HG03280 (cell line): ENCODE measurements around the gene MED13L.
"Not testable (repeated sequence)": the region's sequence is repeated elsewhere in the genome, so short reads cannot be mapped to it uniquely, and the experiment has no call there.

Source experiments
- ATAC-seq: cut with Tn5 transposase; IDR thresholded peaks from one replicate; pipeline ENCODE4 v1.9.1; 2021; ENCODE audit warnings: mild to moderate bottlenecking, moderate library complexity; ENCODE audit not compliant: unreplicated experiment

The MED13L gene

DNA sequence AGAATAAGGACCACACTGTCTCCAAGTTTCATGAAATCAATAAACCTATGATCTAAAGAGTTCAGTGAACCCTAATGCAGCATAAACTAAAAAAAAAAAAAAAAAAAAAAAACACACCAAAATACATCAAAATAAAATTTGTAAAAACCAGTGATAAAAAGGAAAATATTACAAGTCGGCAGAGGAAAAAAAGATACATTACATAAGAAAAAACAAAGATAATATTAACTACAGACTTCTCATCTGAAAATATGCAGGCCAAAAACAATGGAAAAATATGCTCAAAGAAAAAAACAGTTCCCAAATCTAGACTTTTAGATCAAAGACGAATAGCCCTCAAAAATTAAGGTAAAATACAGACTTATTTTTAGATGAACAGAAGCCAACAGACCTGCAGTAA is 27.6 kb downstream of the MED13L start:
- ATAC-seq = no peak

DNA sequence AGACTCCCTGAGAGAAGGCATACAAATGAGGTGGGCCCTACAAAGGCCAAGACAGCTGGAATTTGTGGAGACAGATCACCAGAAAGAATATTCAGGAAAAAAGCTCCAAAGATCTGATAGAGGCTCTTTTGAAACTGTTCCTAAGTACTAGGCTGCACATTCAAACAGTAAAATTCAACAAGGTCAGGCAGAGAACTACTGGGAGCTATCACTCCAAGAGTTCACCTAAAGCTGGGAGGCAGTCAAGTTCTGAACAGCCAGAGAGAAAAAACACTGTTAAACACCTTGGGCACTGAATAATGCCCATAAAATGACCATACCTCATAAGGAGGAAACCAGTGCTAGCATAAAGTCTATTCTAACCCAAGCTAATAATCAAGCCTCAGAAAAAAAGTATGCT is 28.6 kb downstream of the MED13L start:
- no peak for ATAC-seq

DNA sequence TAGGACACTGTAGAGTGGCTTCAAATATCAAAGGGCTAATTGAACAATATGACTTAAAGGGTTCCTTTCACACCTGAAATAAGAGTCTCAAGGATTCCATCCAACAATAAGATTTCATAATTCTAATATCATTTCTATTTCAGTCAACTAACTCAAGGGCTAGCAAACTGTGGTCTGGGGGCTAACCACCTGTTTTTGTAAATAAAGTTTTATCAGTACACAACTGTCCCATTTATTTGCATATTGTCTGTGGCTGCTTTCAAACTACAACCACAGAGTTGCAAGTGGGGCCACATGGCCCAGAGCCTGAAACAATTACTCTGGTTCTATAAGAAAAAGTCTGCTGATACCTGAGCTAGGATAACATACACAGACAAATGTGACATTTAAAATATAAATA is 29.1 kb downstream of the MED13L start:
- no peak for ATAC-seq

DNA sequence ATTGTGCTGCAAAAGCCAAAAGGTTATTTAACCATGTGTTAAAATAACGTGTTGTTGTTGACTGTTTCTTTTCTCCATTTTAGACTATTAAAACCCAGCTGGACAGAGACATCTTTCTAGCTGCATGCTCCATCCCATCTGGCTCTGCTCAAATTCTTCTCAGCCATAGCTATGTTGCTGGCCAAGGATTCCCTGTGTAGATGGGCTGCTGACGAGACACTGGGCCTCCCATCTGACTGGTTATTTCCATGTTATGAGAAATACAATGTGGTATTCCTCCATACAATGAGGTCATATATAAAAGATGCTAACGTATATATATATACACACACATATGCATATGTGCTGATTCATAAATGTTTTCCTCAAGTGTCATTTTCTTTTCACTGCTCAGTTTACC is 30.1 kb downstream of the MED13L start:
- ATAC-seq = no peak

DNA sequence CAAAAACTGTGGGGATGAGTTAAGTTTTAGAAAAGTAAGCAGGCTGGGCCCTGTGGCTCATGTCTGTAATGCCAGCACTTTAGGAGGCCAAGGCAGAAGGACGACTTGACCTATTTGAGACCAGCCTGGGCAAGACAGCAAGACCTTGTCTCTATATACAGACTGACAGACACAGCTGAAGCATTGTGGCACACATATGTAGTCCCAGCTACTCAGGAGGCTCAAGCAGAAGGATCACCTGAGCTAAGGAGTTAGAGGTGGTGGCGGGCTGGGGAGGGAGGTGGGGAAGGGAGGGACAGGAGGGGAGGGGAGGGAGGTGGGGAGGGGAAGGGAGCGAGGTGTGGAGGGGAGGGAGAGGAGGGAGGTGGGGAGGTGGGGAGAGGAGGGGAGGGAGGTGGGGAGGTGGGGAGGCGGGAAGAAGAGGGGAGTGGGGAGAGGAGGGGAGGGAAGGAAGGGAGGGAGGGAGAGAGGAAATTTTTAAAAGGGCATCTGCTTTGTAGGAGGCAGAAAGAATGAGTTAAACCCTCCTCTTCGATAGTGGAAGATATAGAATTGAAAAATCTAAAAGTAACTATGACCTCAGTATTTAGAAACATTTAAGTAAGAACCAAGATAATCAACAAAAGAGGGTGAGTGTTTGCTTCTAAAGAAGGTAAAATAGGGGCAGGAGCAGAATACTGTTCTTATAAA is 30.9 kb downstream of the MED13L start:
- no peak for ATAC-seq

DNA sequence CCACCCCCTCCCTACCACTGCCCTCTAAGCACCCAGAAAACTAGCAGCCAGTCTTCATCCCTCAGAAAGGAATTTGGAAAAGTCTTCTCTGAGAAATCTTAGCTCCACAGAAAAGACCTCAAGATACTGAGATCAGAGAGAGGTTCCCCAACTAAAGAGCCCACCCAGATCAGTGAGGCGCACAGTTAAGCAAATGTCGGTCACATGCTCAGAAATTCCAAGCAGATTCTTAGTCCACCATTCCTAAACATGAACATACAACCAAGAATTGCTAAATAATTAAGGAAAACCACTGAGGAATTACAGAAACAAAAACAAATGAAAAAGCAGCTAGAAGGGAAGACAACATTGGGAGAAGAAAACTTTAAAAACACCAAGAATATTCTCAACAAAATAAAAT is 32.3 kb downstream of the MED13L start:
- no peak for ATAC-seq

DNA sequence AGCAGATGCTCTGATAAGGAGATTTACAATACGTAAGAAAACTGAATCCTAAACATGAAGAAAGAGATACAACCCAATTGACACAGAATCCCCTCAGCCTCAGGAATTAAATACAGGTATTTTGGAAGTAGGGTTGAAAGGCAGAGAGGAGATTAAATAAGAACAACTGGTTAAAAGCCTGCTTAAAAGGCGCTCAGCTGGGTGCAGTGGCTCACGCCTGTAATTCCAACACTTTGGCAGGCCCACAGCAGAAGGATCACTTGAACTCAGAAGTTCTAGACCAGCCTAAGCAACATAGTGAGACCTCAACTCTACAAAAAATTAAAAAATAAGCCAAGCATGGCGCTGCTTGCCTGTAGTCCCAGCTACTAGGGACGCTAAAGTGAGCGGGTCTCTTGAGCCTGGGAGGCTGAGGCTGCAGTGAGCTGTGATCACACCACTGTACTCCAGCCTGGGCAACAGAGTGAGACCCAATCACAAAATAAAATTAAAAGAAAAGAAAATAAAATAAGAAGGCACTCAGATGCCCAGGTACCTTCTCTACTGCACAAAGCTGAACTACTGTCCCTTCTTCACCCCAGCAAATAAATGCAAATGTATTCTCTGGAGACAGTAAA is 32.9 kb downstream of the MED13L start:
- ATAC-seq = no peak

DNA sequence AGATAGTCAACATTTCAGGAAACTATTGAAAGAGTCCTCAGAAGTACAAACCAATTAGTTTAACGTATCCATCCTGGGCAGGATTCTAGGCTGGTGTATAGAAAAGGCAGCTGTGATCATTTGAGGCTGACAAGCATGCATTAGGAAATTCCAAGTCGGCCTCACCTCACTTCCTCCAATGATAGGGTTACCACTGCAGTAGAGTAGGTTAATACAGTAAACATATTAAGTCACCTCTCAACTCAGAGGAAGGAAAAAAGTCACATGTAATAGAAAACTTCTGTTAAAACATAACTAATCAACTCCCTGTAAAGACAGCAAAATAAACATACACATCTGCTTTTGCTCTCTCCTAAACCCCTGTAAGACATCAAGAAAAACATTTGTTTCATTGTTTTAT is 33.5 kb downstream of the MED13L start:
- ATAC-seq = no peak

DNA sequence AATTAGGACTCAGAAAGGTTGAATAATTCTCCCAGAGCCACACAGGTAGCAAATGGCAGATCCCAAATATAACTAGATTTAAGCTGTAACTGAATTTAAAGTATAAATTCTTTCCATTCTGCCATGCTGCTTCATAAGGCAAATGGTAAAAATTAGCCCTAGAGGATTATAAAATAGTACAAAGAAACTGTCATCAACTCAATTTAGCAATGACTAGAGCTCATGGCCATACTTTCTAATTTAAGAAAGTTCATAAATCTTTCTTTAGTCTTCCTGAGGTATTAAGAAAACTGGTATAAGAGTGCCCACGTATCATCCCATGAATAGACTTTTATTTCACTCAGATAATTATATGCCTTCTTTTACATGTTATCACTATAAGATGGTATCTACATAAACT is 34.8 kb downstream of the MED13L start:
- no peak for ATAC-seq

DNA sequence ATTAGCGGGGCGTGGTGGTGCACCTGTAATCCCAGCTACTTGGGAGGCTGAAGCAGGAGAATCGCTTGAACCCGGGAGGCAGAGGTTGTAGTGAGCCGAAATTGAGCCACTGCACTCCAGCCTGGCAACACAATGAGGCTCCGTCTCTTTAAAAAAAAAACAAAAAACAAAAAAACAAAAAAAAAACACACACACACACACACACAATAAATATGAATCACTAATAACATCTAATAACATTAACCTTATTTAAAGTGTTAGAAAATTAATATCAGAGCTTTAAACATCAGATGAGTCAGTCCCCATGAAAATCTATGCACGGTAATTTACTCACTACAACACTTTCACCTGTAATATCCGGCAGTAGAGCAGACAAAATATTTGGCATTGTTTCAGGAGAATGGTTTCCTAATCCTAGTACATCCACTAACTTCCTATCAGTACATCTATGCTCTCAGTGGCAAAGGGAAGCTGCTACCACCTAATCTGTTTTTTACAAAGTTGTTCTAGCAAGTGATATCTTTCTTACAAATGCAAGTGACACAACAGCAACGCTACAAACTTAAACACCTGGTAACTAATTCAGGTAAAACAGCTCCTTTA is 36.2 kb downstream of the MED13L start:
- ATAC-seq = no peak

DNA sequence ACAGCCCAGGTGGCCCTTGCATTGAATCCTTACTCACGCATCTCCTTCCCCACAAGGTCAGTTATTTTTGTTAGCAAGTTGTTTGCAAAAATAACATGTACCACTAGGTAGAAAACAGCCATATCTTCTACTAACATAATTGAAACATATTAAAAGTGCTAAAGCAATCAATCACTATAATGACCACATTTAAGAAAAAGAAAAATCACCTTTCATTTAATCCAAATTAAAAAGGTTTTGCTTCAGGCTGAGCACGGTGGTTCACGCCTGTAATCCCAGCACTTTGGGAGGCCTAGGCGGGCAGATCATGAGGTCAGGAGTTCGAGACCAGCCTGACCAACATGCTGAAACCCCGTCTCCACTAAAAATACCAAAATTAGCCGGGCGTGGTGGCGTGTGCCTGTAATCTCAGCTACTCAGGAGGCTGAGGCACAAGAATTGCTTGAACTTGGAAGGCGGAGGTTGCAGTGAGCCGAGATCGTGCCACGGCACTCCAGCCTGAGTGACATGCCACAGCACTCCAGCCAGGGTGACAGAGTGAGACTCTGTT is 38.8 kb downstream of the MED13L start:
- ATAC-seq = not testable (repeated sequence)

DNA sequence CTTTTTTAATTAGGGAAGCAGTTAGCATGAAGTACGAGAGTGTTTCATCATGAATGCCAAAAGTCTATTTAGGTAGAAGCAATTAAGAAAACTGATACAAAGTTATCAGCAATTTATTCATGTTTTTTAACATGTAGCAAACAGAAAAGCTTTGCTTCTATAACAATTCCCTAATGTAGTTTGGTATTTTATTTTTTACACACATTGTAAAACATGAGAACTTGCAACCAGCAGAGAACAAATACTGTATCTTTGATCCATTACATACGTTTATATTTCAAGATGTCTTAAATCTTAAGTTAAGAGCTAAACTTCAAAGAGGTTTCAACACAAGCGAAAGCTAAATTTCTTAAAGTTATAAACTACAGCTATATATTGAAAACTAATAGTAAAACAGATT is 39.3 kb downstream of the MED13L start:
- no peak for ATAC-seq

DNA sequence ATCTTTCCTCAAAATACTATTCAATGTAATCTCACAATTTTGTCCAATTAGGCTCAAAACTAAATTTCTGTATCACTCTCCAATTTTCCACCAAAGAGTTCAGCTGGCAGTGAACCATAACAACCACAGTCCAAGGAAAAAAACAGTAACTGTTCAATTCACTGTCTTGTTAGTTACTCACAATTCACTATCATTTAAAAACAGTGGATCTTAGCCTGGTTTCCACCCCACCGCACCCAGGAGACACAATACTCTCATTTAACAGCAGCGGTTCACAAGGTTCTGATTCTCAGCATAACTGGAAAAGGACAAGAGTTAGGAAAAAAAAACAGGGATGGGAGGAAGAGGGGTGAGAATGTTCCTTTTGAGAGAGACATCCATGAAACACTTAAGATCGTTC is 40.5 kb downstream of the MED13L start:
- ATAC-seq = no peak

DNA sequence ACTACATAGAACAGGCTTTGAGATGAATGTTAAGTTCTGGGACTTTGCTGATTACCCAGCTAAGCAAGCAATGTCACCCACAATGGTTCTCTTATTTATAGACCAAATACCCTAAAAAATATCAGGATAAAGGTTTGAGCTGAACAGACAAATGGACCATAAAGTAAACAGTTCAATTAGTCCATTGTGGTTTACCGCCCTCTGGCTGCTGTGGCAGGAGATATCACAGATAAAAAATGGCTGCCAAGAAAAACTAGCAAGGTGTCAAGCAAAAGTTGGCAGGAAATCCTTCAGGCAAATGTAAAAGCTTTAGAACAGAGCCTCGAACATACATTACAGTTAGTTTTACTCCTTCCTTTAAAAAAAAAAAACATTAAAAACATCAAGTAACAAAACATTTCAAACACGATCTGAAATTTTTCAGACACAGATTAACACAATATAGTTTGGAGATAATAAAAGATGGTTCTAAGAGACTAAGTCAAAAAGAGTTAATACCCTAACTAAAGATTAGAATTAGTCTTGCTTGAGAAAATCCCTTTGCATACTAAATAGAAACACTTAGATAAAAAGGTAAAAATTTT is 41.3 kb downstream of the MED13L start:
- ATAC-seq = no peak

DNA sequence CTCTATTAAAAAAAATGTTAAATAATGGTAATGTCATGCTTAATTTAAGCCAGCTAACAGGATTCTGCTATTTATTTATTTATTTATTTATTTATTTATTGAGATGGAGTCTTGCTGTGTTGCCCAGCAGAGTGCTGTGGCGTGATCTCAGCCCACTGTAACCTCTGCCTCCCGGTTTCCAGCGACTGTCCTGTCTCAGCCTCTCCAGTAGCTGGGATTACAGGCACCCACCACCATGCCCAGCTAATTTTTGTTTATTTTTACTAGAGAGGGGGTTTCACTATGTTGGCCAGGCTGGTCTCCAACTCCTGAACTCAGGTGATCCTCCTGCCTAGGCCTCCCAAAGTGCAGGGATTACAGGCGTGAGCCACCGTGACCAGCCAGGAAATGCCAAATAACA is 43.3 kb downstream of the MED13L start:
- ATAC-seq = not testable (repeated sequence)

DNA sequence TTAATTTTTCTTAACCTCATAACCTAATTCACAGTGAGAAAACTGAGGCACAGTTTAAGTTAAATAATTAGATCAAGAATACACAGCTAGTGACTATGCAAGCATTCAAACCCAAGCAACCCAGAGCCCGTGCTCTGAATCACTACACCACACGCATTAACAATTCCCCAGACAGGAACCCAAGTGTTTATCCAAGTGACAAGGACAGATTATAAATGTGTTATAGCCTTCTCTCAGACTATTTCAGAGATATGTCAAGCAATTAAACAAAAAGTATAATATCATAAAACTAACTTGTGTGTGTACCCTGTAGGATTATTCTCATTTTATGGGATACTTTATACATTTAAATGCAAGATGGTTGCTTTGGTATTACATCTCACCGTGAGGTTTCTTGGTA is 43.8 kb downstream of the MED13L start:
- ATAC-seq = no peak

DNA sequence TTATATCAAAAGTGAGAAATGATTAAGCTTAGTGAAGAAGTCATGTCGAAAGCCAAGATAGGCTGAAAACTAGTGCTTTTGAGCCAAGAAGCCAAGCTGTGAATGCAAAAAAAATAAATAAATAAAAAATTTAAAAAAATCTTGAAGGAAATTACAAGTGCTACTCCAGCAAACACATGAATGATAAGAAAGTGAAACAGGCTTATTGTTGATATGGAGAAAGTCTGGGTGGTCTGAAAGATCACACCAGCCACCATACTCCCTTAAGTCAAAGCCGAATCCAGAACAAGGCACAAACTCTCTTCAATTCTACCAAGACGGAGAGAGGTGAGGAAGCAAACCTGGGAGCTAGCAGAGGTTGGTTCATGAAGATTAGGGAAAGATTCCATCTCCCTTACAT is 49.7 kb downstream of the MED13L start:
- ATAC-seq = no peak

DNA sequence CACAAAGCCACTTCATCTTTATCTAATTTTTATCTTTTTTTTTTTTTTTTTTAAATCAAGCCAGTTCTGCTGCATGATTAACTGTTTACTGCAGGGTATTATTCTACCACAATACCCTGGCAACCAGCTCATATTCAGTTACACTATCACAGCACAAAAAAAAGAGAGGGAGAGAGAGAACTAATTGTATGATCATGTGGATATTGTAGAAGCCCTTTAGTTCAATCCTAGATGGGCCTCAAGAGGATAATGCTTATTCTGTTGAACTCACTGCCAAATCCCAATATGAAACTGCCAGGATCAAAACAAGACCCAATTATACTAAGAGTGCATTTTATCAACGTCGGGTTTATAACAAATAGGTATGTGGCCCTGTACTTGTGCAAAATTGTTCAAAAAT is 51.5 kb downstream of the MED13L start:
- no peak for ATAC-seq

DNA sequence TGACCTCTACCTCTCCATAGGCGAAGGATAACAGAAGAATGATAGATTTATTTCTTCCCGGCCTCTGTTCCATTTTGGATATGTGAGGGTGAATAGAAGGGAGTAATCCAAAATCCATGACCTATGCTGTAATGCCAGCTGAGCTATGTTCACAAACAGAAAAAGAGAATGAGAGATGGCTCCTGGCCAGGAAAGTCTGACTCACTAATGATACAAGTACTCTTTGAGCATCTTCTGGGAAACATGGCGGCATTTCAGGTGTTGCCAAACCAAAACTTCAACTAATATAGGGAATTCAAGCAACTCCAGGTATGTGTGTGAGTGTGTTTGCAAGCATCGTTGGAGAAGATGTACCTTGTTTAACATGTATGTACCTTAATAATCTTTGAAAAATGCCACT is 55.1 kb downstream of the MED13L start:
- no peak for ATAC-seq

DNA sequence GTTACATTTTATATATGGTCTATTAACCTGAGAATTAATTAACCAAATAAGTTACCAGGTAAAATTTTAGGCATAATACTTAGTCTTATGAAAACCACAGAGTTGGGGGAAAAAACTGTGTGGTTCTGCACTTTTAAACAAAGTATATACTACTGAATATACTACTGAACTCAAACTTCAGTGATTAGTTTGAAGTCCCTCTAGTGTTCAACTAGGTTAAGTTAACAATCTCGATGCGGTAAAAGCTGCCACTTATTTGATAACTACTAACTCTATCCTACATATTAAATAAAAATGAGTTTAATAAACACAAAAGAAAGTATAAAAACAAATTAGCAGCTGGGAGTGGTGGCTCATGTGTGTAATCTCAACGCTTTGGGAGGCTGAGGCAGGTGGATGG is 56.7 kb downstream of the MED13L start:
- no peak for ATAC-seq

DNA sequence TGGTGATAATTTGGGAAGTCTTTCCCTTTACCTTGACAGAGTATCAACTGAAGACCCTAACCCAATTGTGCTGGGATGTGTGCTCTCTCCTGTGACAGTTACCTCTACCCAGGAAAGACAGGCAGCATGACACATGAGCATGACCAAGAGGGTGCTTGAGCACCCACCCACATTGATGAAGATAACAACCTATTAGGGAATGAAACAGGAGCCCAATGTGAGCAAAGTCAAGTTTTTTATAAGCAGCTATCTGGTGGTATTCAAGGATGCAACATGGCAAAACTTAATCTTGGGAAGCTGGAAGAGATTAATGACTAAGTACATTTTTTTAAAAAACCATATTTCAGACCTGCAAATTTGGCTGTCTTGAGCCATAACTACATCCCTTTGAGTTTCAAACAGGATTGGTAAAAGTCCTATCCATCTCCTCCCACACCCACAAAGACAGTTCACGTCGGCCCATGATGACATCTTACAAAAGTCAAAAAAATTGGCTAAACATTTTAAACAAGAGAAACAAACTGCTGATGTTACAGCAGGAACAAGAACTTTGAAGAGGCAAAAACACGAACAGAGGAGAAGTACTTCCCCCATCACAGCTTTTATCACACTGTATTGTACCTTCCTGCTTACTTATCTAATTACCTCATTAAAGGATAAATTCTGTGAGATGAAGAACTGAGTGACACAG is 60.3 kb downstream of the MED13L start:
- ATAC-seq = no peak
